BLaER1 (cell line): ENCODE data around the gene CCN2.

ENCODE experiments used
- H3K27ac ChIP-seq: shearing (Covaris generic); formaldehyde crosslinking; 2 replicates; pipeline ENCODE4 v1.8.1; 2022
- H3K27me3 ChIP-seq: shearing (Covaris generic); formaldehyde crosslinking; 2 replicates; pipeline ENCODE4 v1.8.1; 2022
- H3K36me3 ChIP-seq: shearing (Covaris generic); formaldehyde crosslinking; 2 replicates; pipeline ENCODE4 v1.8.1; 2022
- H3K4me1 ChIP-seq: shearing (Covaris generic); formaldehyde crosslinking; 2 replicates; pipeline ENCODE4 v1.8.1; 2022
- H3K4me2 ChIP-seq: shearing (Covaris generic); formaldehyde crosslinking; 2 replicates; pipeline ENCODE4 v1.8.1; 2022
- H3K4me3 ChIP-seq: shearing (Covaris generic); formaldehyde crosslinking; 2 replicates; pipeline ENCODE4 v1.8.1; 2022
- H3K9ac ChIP-seq: shearing (Covaris generic); formaldehyde crosslinking; 2 replicates; pipeline ENCODE4 v1.8.1; 2022
- H3K9me3 ChIP-seq: shearing (Covaris generic); formaldehyde crosslinking; 2 replicates; pipeline ENCODE4 v1.8.1; 2022
- H4K20me1 ChIP-seq: shearing (Covaris generic); formaldehyde crosslinking; 2 replicates; pipeline ENCODE4 v1.8.1; 2022
- Cebpa-rat ChIP-seq: shearing (Covaris generic); IDR thresholded peaks from 2 replicates; pipeline ENCODE4 v1.8.1; 2022

Gene CCN2

GRCh38 chr6:131954059-131954774, 3.0 kb upstream of the CCN2 start:
- H3K9ac ChIP-seq: no peak overlapping the region
- no peak for TF ChIP-seq Cebpa-rat
- no peaks in the 10 kb centered on the region for H3K9me3 ChIP-seq
- H3K4me2 ChIP-seq: no peak overlapping the region
- H3K27ac ChIP-seq: no peak overlapping the region
- peaks cover 7% of the 10 kb centered on the region; the same call in 1 of the 2 replicates for H3K4me1 ChIP-seq
- no peaks in the 10 kb centered on the region for H4K20me1 ChIP-seq
- no peak overlapping the region for H3K4me3 ChIP-seq
- H3K27me3 ChIP-seq: peaks cover 38% of the 10 kb centered on the region
- H3K36me3 ChIP-seq: no peaks in the 10 kb centered on the region

GRCh38 chr6:131952886-131953509, 1.8 kb upstream of the CCN2 start:
- Histone ChIP-seq H3K4me3 (no peak overlapping the region), H3K27me3 (peaks cover 38% of the 10 kb centered on the region), H4K20me1 (no peaks in the 10 kb centered on the region), H3K27ac (no peak overlapping the region), H3K4me2 (no peak overlapping the region), H3K4me1 (peaks cover 7% of the 10 kb centered on the region; the same call in 1 of the 2 replicates), H3K9me3 (no peaks in the 10 kb centered on the region), H3K36me3 (no peaks in the 10 kb centered on the region), H3K9ac (no peak overlapping the region)
- no peak for TF ChIP-seq Cebpa-rat

- H3K9me3 ChIP-seq: no peaks in the 10 kb centered on the region
- peak overlapping the region; percentile 81 for H3K4me3 ChIP-seq
- peaks cover 38% of the 10 kb centered on the region for H3K27me3 ChIP-seq
- no peak for TF ChIP-seq Cebpa-rat
- no peak overlapping the region for H3K27ac ChIP-seq
- H4K20me1 ChIP-seq: no peaks in the 10 kb centered on the region
- peaks cover 7% of the 10 kb centered on the region; the same call in 1 of the 2 replicates for H3K4me1 ChIP-seq
- peak overlapping the region; percentile 91 for H3K4me2 ChIP-seq
- no peak overlapping the region for H3K9ac ChIP-seq
- no peaks in the 10 kb centered on the region for H3K36me3 ChIP-seq
Observed at GRCh38 chr6:131951576-131952230, 531 bp upstream of the CCN2 start.

DNA sequence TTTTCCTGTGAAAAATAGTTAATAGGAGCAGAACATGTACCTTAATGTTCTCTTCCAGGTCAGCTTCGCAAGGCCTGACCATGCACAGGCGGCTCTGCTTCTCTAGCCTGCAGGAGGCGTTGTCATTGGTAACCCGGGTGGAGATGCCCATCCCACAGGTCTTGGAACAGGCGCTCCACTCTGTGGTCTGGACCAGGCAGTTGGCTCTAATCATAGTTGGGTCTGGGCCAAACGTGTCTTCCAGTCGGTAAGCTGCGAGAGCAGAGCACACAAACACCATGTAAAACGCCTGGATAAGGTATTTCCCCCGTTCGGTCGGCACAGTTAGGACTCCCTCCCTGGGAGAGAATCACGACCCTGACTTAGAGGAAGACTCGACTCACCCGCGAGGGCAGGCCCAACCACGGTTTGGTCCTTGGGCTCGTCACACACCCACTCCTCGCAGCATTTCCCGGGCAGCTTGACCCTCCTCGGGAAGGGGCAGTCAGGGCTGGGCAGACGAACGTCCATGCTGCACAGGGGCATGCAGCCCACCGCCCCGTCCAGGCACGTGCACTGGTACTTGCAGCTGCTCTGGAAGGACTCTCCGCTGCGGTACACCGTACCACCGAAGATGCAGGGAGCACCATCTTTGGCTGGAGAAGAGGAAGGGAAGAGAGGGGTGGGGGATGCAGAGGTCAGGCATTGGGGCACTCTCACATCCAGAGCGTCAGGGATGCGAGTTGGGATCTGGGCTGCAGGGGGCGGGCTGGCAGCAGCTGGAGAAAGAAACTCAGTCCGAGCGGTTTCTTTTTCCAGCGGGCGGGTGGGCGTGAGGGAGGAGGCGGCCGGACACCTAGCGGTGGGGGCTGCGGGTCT, 1.0 kb downstream of the CCN2 start:
- Histone ChIP-seq H4K20me1 (no peaks in the 10 kb centered on the region), H3K4me2 (peak overlapping the region; percentile 91), H3K9ac (peak overlapping the region; percentile 69), H3K4me3 (peak overlapping the region; percentile 81), H3K27me3 (peaks cover 38% of the 10 kb centered on the region), H3K9me3 (no peaks in the 10 kb centered on the region), H3K36me3 (no peaks in the 10 kb centered on the region), H3K4me1 (peaks cover 7% of the 10 kb centered on the region; the same call in 1 of the 2 replicates), H3K27ac (0 out of 2 replicates have a peak overlapping the region, but pooled peaks have one; percentile 47)
- no peak for TF ChIP-seq Cebpa-rat

- Histone ChIP-seq H3K9ac (no peak overlapping the region), H3K4me1 (peaks cover 7% of the 10 kb centered on the region; the same call in 1 of the 2 replicates), H3K4me3 (no peak overlapping the region), H3K36me3 (no peaks in the 10 kb centered on the region), H3K27ac (no peak overlapping the region), H3K9me3 (no peaks in the 10 kb centered on the region), H3K4me2 (no peak overlapping the region; the same call in 1 of the 2 replicates), H4K20me1 (no peaks in the 10 kb centered on the region), H3K27me3 (peaks cover 38% of the 10 kb centered on the region)
- no peak for TF ChIP-seq Cebpa-rat
Observed at GRCh38 chr6:131949620-131949908, 1.6 kb downstream of the CCN2 start.

DNA sequence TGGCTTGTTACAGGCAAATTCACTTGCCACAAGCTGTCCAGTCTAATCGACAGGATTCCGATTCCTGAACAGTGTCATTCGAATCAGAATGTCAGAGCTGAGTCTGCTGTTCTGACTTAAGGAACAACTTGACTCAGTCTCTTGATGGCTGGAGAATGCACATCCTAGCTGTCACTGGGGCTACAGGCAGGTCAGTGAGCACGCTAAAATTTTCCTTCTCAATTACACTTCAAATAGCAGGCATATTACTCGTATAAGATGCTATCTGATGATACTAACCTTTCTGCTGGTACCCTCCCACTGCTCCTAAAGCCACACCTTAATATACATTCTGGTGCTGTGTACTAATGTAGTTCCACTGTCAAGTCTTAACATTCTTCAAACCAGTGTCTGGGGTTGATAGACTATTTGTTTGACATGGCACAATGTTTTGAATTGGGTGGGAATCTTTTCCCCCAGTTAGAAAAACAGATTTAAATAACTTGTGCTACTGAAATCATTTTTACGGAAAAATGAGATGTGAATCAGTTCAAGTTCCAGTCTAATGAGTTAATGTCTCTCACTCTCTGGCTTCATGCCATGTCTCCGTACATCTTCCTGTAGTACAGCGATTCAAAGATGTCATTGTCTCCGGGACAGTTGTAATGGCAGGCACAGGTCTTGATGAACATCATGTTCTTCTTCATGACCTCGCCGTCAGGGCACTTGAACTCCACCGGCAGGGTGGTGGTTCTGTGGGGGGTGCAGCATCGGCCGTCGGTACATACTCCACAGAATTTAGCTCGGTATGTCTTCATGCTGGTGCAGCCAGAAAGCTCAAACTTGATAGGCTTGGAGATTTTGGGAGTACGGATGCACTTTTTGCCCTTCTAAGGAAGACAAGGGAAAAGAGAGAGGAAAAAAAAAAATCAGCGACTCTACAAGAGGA, 2.2 kb downstream of the CCN2 start:
- Histone ChIP-seq H3K4me2 (no peak overlapping the region), H3K4me1 (peaks cover 7% of the 10 kb centered on the region; the same call in 1 of the 2 replicates)

DNA sequence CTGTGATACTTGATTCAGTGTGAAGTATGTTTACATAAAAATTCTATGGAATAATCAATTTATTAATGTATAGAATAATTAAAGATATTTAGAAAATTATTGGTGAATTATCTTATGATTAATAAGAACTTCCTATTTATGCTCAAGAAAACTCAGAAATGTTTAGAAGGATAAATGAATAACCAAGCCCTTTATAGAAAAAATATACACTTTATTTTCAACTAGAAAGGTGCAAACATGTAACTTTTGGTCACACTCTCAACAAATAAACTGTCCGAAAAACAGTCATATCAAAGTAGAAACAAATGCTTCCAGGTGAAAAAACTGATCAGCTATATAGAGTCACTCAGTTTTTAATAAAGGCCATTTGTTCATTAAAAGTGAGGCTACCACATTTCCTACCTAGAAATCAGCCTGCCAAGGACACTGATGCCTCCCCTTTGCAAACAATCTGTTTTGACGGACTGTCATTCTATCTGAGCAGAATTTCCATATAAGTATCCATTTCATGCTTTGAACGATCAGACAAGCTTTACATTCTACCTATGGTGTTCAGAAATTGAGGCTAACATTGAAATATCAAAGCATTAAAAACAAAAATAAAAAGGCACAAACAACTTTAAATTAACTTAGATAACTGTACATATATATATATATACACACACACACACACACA, 3.0 kb downstream of the CCN2 start:
- no peak overlapping the region for H3K9ac ChIP-seq
- no peak overlapping the region for H3K4me2 ChIP-seq
- no peaks in the 10 kb centered on the region for H4K20me1 ChIP-seq
- H3K4me1 ChIP-seq: peaks cover 7% of the 10 kb centered on the region; the same call in 1 of the 2 replicates
- no peak overlapping the region for H3K4me3 ChIP-seq
- no peak for TF ChIP-seq Cebpa-rat
- no peaks in the 10 kb centered on the region for H3K9me3 ChIP-seq
- H3K27me3 ChIP-seq: peaks cover 35% of the 10 kb centered on the region
- no peaks in the 10 kb centered on the region for H3K36me3 ChIP-seq
- no peak overlapping the region for H3K27ac ChIP-seq

More for the DNA sequence above, 2.2 kb downstream of the CCN2 start:
- Histone ChIP-seq H3K36me3 (no peaks in the 10 kb centered on the region), H3K4me3 (no peak overlapping the region), H4K20me1 (no peaks in the 10 kb centered on the region), H3K9me3 (no peaks in the 10 kb centered on the region), H3K27ac (no peak overlapping the region), H3K27me3 (peaks cover 38% of the 10 kb centered on the region), H3K9ac (no peak overlapping the region)
- no peak for TF ChIP-seq Cebpa-rat
